ELF-1 (cell line): ENCODE data around the gene ADORA2A.

Experiments
- DNase-seq: peaks from one replicate; pipeline ENCODE4 v3.0.0-alpha.2; 2016; ENCODE audit warnings: low read depth, low spot score

Gene ADORA2A

DNA sequence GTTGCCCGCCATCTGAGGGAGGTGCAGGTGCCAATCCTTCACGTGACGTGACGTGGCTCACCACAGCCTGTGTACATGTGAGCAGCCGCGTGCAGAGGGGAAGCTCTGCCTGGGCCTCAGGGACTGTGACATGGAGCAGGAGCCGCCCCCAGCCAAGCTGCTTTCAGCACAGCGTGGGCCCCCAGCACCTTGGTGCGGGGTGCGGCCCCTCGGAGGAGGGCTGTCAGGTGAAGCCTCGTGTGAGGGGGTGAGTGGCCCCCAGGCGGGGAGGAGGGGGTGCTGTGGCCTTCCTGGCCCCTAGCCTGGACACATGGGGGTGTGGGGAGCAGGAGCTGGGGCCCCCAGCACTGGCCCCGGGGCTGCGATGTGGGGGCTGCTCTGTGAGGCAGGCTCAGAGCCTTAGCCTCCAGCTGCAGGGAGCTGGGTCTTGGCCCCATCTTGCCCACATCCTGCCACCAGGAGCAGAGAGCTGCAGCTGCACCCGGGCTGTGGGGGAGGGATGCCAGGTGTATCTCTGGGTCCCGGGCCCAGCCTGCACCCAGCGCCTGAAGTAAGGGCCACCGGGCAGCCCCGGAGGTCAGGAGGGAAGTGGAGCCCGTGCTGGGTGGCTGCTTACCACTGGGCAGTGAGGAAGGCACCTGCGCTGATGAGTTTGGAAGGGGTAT is at the start of gene ADORA2A:
Gene ADORA2A, plus strand, starts transcription at position 100 of the 665 bp plus-strand sequence. CDS start 5,806 bp downstream, outside the sequence.
- DNase-seq: no peak

DNA sequence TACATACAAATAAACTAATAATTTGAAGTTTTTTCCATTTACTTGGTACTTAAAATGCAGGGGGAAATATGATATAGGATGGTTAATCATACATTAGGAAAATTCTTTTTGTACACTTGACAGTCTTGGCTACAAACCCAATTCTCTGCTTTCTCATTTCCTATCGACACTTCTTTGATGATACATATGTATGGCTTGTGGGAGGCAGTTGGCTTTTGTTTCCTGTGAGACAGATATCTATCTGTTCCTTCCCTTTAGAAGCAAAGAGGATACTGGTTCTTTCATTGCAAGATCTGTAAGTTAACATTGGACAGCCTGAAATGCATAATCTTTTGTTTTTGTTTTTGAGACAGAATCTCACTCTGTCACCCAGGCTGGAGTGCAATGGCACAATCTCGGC is 47.9 kb upstream of the ADORA2A start:
- no peak for DNase-seq

DNA sequence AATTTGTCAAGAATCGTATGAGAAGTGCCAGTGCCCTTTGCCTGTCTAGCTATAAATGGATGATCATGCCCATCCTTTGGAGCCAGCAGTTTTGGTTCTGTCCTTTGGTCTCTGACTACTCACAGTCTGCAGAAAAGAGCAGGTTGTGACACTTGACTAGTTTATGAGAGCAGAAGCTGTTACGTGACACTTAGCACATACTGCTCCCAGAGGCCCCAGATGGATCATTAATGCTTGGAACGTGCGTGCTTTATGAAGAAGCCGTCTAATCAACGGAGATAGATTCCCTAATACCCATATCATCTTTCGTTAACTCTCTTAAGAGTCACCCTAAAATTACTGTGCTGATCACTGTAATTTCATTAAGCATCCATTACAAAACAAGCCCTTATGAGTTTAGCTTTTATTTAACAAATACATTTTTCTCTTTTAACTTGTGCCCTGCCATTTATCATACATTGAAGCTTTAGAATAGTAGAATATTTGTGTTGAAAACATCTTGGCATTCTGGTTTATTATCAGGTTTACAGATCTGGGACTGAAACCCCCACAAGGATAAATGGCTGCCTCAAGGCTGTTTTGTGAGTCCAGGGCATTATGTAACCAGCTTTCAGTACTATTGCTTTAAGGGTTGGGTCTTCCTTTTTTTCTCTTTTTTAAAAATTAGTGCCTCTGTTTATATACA is 47.0 kb upstream of the ADORA2A start:
- DNase-seq: no peak

DNA sequence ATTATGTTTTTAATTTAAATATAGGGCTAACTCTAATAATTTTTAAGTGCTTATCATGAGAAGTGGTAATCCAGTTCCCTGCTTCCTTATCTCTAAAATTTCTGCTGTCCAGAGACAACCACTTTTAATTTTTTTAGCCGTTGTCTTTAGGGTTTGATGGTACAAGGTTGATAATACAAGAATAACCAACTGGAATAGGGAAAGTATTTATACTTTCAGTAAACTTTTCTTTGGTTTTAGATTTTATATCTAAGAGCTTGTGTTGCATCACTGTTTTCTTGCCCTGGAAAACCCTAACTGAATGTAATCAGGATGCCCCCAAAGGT is 46.5 kb upstream of the ADORA2A start:
- DNase-seq: no peak

DNA sequence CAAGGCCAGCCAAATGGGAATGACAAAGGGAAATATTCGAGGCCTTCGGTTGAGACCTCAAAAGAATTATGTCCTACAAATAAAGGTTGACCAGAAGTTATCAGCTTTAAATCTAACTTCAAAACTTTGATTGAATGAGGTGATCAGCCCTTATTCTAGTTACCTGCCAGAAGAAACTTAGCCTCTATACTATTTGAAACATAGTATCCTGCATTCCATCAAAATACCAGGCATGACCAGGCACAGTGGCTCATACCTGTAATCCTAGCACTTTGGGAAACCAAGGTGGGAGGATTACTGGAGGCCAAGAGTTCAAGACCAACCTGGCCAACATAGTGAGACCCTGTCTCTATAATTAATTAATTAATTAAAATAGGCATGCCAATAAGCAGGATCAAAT is 44.3 kb upstream of the ADORA2A start:
- DNase-seq: no peak

DNA sequence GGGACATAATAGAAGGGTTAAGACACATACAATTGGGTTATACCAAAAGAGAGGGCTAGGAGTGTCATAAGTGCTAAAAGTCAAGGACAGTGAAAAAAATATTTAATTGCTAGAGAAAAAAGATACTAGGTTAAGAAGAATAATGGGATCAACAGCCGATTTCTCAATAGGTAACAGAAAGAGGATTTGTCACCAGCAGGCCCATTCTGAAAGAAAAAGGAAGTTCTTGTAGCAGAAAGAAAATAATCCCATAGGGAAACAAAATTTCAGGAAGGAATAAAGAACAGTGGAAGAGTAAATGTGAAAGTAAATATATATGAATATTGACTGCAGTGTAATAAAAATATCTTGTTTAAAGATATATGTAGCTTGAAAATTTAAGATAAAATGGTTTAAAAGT is 43.3 kb upstream of the ADORA2A start:
- no peak for DNase-seq

DNA sequence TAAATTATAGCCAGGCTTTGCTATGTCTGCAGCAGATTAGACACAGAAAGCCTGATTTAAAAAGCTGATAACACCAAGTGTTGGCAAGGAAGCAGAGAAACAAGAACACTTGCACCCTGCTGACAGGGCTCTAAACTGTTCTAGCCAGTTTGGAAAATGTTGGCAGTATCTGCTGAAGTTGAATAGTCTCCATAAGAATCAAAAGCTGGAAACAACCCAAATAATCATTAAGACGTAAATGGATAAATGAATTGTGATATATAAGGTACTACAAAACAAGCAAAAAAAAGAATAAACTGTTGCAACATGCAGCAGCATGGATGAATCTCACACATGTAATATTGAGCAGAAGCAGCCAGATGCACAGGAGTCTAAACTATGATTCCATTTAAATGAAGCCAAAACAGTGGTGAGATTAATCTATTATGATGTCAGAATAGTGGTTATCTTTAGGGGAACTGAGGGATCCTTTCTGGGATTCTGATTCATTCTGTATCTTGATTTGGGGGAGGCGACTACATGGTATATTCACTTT is 40.4 kb upstream of the ADORA2A start:
- no peak for DNase-seq

DNA sequence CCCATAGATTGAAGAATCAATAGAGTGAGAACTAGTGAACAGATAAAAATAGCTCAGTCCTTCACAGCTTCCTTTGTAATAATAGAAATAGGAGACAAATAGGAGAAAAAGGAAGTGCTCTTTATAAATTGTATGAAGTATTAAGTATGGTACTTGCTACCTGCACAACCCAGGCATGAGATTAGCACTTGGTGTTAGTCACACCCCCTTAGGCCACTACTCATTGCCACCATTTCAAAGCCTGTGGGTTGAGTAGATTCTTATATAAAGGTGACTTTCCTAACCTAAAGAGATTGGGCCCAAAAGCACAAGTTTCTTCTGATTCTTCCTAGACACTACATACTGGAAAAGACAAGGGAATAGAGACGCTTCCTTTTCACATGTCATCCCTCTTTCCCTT is 37.7 kb upstream of the ADORA2A start:
- DNase-seq: no peak

DNA sequence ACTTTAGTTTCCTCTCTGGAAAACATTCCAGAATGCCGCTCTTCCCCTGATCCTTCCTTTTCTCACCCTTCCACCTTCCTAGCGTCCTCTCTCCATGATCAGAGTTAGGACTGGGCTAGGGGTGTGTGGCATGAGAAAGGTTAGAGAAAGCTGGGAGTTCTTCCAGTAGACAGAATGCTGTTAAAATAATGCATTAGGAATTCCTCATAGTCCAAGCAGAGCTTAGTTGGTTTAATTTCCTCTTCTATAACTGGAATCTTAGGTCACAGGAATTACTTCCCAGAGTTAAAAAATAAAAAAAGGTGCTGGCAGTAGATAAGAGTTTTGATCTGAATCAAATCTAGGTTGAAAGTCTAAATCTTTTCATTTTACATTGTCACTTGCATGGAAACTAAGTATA is 37.2 kb upstream of the ADORA2A start:
- DNase-seq: no peak

DNA sequence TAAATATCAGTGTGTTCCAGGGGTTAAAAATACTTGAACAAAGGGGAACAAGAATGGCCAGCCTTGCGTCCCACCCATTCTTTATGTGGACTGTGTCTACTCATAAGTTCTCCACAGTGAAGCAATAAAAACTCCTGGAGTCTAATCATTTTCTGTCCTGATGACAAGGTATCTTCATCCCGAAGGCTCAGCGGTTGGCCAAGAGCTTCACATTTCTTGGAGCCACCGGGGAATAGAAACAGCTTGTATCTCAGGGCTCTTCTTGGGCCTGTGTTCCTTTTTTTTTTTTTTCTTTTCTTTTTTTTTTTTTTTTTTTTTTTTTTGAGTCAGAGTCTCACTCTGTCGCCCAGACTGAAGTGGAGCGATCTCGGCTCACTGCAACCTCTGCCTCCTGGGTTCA is 36.8 kb upstream of the ADORA2A start:
- no peak for DNase-seq

DNA sequence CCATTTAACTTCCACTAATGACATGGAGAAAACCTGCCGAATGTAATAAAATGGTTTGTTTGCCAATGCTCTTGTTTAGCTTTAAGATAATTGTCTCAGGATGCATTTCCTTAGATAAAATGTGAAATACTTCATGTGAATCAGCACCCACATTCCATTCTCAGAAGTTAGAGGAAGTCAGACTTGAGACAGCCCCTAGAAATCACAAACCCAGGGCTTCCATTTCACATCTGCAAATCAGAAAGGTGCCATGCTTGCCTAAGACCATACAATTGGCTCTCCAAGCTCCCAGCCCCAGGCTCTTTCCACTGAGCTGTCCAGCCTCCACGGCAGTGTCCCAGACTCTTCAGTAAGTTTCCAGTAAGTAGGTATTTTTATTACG is 35.6 kb upstream of the ADORA2A start:
- DNase-seq: no peak

DNA sequence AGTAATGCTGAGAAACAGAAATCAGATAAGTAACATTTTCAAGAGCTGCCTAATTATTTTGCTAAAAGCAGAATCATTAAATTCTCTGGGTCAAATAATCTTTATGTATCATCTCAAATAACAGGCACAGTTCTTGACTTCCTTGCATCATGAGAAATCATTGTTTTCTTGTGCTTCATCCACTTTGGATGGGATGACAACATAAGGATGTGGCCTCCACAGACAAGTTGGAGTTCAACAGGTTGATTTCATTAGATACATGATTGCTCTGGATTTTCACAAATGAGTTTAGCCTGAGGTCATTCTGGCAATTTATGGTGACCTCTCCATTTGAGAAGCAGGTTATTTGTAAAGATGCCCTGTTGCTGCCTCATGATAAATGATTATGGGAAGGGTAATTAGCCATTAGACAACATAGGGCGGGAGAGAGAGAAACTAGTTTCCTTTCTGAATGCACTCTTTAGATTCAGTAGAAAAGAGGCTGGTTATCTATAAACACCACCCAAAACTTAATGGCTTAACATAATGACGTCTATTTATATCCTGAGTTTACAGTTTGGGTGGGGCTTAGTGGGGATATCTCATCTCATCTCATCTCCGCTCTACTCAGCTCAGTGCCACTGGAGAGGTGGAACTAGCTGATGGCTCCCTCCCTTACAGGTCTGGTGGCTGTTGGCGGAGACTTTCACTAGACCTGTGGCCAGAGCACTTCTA is 35.0 kb upstream of the ADORA2A start:
- no peak for DNase-seq

DNA sequence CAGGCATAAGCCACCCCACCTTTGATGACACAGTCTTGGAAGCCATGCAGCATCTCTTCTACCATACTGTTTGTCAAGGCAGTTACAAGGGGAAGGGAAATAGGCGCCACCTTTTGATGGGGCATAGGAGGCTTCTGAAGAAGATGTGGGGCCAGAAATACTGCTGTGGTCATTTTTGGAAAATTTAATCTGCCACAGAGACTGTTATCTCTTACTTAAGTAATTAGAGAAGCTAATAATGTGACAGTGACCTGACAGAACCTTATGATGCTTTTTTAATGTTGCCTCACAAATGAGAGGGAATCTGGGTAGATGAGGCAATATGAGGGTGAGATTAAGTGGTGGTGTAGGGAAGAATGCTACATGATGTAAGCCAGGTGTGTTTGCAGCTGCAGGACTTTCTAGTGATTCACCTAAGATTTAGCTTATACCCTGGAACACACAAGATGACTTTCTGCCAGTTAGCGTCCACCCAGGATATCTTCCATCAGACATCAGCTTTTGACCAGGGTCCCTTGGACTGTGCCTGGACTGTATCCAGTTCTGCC is 34.3 kb upstream of the ADORA2A start:
- DNase-seq: no peak

DNA sequence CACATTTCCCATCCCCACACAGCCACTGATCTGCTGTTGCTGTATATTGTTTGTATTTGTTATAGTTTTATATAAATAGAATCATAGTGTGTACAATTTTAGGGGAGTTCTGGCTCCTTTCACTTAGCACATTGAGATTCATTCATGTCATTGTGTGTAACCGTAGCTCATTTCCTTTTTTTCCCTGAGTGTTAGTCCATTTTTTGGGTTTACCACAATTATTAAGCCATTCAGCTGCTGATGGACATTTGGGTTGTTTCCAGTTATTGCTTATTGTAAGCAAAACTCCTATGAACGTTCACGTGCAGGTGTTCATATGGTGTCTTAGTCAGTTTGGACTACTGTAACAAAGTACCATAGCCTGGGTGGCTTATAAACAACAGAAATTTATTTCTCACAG is 33.6 kb upstream of the ADORA2A start:
- no peak for DNase-seq

DNA sequence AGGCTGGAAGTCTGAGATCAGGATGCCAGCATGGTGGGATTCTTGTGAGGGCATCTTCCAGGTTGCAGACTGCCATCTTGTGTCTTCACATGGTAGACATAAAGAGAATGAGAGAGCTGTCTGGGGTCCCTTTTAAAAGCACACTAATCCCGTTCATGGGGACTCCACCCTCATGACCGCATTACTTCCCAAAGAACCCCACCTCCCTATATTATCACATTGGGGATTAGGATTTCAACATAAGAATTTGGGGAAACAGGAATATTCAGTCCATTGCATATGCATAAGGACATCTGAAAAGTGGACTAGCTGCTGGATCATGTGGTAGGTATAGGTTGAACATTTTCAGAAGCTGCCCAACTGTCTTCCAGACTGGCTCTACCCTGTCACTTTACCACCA is 33.1 kb upstream of the ADORA2A start:
- no peak for DNase-seq

DNA sequence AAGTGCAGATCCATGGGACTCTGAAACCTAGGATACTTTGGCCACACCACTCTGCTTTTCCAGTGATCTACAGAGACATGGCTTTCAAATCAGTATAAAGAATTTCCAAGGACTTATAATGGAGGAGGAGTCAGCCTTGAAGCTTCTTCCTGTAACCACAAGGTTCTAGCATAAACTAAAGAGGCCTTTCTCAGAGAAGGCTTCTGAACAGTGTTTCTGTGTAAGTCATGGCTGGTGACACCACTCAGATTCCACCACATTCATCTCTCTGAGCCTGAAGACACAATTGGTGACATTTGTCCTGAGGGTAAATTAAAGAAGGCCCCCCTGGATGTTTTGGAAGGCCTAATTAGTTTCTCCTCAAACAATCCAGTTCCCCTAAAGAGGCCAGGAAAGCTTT is 29.0 kb upstream of the ADORA2A start:
- DNase-seq: no peak

DNA sequence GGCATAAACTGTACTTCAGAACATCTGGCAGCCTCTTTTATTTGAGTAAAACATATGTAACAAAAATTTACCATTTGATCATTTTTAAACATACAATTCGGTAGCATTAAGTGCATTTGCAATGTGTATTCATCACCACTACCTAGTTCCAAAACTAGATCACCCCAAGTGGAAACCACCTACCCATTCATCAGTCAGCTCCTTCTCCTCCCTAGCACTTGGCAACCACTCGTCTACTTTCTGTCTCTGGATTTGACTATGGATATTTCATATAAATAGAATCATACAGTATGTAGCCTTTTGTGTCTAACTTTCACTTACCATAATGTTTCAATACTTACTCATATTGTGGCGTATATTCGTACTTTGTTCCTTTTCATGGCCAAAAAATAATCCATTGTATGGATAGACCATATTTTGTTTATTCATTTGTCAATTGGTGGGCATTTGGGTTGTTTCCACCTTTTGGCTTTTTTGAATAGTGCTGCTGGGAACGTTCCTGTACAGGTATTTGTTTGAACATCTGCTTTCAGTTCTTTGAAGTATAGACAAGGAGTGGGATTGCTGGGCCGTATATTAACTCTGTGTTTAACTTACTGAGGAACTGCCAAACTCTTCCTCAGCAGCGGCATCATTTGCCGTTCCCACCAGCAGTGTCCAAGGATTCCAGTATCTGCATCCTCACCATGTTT is 27.2 kb upstream of the ADORA2A start:
- DNase-seq: no peak

DNA sequence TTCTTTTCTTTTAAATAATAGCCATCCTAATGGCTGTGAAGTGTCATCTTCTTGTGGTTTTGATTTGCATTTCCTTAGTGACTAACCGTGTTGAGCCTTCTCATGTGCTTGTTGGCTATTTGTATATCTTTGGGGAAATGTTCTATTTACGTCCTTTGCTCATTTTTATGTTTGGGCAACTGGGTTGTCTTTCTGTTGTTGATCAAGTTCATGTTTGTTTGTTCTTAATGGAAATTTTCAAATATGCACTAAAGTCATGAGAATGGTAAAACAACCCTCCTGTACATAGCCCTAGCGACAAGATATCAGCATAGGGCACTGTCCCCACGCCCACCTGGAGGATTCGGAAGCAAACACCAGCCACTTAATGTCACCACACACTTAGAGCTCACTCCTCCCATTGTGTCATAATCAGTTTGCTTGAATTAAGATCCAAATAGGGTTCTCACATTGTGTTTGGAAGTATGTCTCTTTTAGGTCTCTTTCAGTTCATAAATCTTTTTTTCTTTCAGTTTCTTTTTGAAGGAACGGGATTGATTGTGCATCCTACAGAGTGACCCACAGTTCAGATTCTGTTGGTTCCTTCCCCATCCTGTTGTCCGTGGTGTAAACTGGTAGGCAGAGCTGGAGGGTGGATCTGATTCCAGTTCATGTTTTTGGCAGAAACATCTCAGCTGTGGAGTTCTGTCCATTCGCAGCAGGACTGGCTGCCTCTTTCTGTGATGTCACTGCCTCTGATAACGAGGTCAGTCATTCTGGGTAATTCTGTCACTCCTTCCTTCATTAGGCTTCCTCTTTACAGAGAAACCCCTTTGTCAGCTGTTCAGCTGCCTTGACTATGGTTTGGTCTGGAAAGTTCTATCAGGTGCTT is 26.4 kb upstream of the ADORA2A start:
- DNase-seq: no peak

DNA sequence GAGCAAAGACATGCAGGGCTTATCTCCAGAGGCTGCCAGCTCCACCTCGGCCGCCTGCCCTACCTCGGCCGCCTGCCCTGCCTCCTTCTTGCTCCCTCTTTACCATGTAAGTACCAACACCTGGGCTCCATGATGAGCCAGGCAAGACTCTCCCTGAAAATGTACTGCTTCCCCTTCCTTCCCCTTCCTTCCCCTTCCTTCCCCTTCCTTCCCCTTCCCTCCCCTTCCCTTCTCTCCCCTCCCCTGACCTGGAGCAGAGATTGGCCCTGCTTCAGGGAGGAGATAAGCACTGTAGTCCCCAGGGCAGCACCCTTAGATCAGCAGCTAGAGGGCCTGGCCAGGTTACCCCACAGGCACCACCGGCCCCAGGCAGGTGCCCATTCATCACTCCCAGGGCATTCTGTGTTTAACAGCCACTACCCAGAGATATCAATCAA is 25.4 kb upstream of the ADORA2A start:
- no peak for DNase-seq

DNA sequence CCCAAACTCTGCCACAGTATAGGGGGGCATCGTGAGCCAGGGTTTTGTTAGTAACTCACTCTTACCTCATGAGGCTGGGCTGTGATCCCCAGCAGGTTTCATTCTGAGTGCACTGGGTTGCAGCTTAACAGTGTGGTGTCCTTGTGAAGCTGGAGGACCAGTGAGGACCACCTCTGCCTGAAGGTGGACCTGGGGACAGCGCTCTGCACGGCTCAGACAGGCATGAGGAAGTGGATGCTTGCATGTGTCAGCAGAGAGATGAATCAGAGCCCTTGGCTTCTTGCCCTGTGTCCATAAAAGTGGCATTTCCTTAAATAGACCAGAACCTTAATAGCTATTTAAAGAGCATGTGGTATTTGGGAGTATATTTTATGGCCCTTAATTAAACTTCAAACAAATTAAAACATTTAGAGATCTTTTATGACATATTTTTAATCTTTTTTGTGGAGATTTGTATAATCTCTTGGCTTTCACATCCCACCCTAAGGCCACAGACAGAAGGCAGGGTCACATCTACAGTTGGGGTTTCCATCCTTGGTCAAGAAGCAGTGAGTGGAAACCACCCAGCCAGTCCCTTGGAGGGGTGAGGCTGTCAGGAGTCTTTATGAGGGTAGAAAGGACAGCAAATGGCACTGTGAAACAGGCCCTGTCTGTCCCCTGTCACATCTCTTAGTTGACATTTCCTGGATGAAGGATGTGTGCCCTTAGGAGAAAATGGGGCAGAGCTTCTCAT is 24.8 kb upstream of the ADORA2A start:
- no peak for DNase-seq
